Right ventricle myocardium superior (tissue), 1 donor: ENCODE results near the gene LGALS4. TPM values are rescaled to one million over a fixed set of nuclear protein-coding genes. Genes with fewer than 3 reads are reported as not detected.
"Not testable (repeated sequence)": the region's sequence is repeated elsewhere in the genome, so short reads cannot be mapped to it uniquely, and the experiment has no call there.

Experiments used
- ATAC-seq: fragments of 200-7000 bp; cut with Tn5 transposase; one replicate; pipeline ENCODE4 v1.9.1; 2020; ENCODE audit warnings: mild to moderate bottlenecking; ENCODE audit not compliant: poor library complexity
- DNase-seq: peaks from one replicate; pipeline ENCODE4 v3.0.0-alpha.2; 2020
- intact Hi-C: fragments of 100-400 bp; cut with DNase I; formaldehyde crosslinking; loops from one replicate; pipeline ENCODE4 v1.11.2; 2022
- total RNA-seq: library from RNA; stranded (reverse); fragmentation: NEBNext Ultra II Directional; extraction: Animal tissue kit (Norgen Biotek cat#: 25700); gene quantifications from one replicate; pipeline ENCODE4 v1.2.1, GENCODE V29; 2021
- donor health status: DM: no; HTN: yes; CAD: no; lungs with severe emphysema.

LGALS4 gene
- total RNA-seq, 1 donor from 2014 or later: 0.86 TPM

- DNase-seq (no peak), ATAC-seq (no peak)
- intact Hi-C loops: no loop called here
Measured at GRCh38 chr19:38833092-38833425, 20.3 kb upstream of the LGALS4 start.

DNA sequence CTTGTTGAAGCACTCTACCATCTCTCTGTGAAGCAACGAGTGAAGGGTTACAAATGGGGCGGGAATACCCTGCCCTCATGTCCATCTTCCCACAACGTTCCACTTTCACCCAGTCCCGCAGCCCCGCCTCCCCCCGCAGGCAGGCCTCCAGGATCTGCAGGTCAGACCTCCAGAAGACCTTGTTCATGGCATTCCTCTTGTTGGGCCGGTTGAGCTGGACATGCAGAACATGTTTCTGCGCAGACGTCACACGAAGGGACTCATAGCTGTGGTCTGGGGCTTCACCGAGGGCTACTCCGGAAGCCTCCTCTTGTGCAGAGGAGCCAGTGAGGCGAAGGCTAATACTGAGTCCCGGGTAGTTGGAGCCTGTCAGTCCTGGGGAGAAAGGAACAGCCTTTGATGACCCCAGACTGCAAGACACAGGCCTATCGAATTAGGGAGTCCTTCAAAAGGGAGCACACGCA lies 18.4 kb upstream of the LGALS4 start:
- DNase-seq: peak; percentile 86
- ATAC-seq: peak; percentile 75
- intact Hi-C loops: no loop called here

- DNase-seq: no peak
- intact Hi-C loops: no loop called here
- ATAC-seq: no peak
Measured at GRCh38 chr19:38830039-38830733, 17.4 kb upstream of the LGALS4 start.

- DNase-seq, ATAC-seq, intact Hi-C loops: not testable (repeated sequence)
Measured at GRCh38 chr19:38829203-38829602, 16.5 kb upstream of the LGALS4 start.

GRCh38 chr19:38826856-38827551 lies 14.3 kb upstream of the LGALS4 start:
- DNase-seq: no peak
- intact Hi-C loops: no loop called here
- no peak for ATAC-seq

DNA sequence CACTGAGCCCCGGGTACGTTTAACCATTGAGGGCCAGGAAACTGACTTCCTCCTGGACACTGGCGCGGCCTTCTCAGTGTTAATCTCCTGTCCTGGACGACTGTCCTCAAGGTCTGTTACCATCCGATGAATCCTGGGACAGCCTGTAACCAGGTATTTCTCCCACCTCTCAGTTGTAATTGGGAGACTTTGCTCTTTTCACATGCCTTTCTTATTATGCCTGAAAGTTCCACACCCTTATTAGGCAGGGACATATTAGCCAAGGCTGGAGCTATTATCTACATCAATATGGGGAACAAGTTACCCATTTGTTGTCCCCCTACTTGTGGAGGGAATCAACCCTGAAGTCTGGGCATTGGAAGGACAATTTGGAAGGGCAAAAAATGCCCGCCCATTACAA lies 13.2 kb upstream of the LGALS4 start:
- ATAC-seq, DNase-seq, intact Hi-C loops: not testable (repeated sequence)

DNA sequence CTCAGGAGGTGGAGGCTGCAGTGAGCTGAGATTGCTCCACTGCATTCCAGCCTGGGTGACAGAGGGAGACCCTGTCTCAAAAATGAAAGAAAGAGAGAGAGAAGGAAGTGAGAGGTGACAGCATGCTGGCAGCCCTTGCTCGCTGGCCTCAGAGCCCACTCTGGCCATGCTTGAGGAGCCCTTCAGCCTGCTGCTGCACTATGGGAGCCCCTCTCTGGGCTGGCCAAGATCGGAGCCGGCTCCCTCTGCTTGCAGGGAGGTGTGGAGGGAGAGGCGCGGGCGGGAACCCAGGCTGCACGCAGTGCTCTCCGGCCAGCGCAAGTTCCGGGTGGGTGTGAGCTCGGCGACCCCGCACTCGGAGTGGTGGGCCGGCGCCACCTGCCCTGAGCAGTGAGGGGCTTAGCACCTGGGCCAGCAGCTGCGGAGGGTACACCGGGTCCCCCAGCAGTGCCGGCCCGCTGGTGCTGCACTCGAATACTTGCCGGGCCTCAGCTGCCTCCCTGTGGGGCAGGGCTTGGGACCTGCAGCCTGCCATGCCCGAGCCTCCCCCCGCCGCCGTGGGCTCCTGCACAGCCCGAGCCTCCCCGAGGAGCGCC lies 8.6 kb upstream of the LGALS4 start:
- DNase-seq, ATAC-seq, intact Hi-C loops: not testable (repeated sequence)

GRCh38 chr19:38819231-38819920 lies 6.6 kb upstream of the LGALS4 start:
- DNase-seq (peak; percentile 62), ATAC-seq (peak; percentile 73)
- intact Hi-C loops: no loop called here

- DNase-seq (no peak), ATAC-seq (no peak)
- intact Hi-C loops: no loop called here
Measured at GRCh38 chr19:38817081-38817480, 4.3 kb upstream of the LGALS4 start.

DNA sequence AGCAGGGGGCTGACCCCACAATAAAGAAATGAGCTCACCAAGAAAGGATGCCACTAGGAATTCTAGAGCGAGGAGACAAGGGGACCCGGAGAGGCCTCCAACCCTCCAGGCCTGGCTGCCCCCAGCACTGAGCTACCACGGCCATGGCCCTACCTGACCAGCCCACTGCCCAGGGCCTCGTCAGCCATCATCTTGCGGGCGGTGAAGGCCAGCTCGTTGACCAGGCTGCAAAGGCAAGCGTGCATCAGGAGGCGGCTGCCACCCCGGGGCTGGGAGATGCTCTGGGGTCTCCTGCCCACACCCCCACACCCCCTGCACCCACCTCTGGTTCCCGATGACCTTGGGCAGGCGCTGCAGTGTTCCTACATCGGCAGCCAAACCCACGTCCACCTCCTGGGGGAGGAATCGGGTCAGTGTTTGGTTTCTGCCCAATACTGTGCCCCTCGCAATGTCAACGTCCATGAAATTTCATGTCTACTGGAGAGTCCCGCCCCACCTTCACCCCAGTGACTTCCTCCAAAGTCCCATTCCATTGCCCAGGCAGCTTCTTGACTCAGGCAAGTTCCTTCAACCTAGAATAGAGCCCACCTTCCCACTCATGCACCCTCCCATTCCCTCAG lies 3.5 kb upstream of the LGALS4 start:
- ATAC-seq (no peak), DNase-seq (no peak)
- intact Hi-C loops: no loop called here

DNA sequence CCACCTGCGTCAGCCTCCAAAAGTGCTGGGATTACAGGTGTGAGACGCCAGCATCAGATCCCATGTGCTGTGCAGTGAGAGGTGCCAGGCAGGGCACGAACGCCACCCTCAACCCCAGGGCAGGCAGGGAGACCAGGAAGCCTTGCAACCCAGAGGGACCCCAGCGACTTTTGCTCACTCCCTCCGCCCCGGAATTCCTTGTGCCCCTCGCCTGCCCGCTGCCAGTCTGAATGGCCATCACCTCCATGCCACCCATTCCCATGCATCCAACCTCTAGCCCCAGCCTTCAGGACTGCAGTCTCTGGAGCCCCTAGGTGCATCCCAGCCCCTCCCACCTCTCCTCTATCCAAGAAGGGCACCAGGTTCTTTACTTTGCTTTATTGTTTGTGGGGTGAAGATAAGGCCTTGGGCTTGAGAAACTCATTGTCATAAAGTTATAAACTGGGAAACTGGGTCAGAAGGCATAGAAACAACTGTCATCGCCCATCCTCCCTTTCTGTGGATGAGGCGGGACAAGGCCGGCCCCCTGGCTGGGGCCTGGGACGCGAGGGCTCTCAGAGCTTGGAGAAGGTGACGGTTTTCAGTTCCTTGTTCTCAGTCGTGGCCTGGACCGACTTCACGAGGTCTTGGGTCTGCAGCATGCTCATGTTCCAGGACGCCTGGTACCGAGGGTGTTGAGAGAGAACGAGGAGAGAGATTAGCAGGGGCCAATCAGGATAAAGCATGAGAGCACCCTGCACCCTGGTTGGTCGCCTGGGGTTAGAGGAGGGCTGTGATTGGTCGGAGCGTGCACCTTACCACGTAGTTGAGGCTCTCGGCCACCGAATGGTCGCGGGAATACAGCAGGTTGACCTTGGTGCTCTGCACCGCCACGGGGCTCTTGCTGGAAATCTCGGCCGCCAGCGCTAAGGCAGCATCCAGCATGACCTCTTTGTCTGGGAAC lies 2.6 kb upstream of the LGALS4 start:
- ATAC-seq (no peak), DNase-seq (no peak)
- intact Hi-C loops: no loop called here

DNA sequence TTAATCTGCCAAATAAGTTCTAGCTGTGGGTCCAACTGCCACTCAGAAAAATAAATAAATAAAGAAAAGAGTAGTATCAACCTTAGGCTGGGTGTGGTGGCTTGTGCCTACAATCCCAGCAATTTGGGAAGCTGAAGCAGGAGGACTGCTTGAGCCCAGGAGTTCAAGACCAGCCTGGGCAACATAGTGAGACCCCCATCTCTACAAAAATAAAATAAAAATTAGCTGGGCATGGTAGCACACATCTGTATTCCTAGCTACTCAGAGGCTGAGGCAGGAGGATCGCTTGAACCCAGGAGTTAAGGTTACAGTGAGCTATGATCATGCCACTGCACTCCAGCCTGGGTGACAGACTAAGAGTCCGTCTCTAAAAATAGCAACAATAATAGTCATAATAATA lies 1.2 kb upstream of the LGALS4 start:
- DNase-seq, intact Hi-C loops, ATAC-seq: not testable (repeated sequence)

DNA sequence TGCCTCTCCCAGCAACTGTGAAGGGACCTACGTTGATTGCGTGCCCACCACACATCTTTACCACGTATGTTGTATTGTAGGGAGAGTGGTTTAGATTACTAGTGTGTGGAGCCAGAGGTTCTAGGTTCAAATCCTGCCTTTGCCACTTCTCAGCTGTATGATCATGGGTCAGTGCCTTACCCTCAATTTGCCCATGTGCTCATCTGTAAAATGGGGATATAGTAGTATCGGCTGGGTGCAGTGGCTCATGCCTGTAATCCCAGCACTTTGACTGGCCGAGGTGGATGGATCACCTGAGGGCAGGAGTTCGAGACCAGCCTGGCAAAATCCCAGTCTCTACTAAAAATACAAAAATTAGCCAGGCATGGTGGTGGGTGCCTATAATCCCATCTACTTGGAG lies 578 bp upstream of the LGALS4 start:
- intact Hi-C loops: no loop called here
- ATAC-seq (no peak), DNase-seq (no peak)

DNA sequence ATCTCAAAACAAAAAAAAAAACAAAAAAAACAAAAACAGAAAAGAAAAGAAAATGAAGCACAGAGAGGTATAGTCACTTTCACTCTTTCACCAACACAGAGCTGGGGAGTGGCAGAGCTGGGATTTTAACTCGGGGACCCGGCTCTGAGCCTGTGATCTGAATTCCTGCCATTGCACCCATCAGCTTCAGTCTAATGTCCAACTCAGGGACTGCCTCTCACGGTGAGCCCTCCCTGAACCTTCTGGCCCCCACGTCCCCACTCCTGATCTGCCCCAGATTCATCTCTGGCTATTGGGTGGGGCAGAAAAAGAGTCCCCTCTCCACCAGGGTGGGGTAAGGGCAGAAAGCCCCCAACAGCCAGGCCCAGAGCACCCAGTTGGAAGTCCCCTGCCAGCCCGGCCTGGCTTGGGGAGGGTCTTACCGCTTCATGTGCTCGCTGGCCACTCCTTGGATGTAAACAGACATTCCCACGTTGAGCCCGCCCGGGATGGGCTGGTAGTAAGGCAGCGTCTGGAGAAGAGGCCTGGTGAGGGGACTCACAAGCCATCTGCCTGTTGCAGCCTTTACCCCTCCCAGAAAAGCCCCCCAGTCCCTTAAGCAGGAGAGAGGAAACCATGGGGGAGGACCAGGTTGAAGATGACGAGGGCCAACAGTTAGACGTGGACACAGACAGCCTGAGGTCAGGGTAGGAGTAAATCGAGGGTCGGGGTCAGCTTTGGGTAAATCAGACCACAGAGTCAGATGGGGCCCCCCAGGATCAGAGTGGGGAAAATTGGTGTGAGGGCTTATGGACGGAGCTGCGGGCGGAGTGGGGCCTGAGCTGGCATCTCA lies 520 bp downstream of the LGALS4 start:
- no peak for ATAC-seq
- no peak for DNase-seq

DNA sequence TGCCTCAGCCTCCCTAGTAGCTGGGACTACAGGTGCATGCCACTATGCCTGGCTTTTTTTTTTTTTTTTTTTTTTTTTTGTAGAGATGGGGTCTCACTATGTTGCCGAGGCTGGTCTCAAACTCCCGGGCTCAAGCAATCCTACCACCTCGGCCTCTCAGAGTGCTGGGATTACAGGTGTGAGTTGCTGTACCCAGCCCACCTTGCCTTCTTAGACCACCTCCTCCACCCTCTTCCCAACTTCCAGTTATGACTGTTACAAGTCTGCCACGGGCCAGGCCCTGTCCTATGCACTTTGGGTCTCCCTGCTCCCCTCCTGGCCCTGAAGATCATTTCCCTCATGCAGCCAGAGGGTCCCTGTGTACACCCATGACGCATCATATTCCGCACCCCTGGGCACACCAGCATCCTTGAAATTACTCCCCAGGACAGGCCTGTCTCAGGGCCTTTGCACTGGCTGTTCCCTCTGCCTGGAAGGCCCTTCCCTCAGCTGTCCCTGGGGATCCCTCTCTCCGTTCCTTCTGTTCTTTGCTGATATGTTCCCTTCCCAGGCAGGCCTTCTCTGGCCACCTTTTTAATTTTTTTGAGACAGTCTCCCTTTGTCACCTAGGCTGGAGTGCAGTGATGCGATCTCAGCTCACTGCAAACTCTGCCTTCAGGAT lies 3.0 kb downstream of the LGALS4 start:
- ATAC-seq (no peak), DNase-seq (no peak)
- intact Hi-C loops: no loop called here

More for the DNA sequence above, 520 bp downstream of the LGALS4 start:
- intact Hi-C loops: no loop called here

DNA sequence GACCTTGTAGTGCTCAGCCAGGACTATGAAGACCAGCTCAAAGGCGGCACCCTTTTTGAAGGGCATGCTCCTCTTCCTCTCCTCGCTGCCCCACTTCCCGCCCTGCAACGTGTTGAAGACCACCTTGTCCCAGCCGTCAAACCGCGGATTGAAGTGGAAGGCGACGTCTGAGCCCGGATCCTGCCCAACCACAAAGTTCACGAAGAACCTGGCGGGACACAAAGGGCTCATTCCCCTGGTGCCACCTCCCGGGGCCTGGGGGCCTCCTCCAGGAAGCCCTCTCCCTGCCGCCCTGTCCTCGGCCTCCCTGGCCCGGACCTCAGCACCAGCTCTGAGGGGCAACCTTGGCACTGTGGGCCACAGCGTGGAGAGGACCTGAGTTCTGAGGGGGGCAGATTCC lies 4.0 kb downstream of the LGALS4 start:
- DNase-seq: no peak
- intact Hi-C loops: no loop called here
- no peak for ATAC-seq
